ENCODE data around the gene P2RX6.
A peak's percentile ranks its signal among the peaks of the same experiment; 100 is the strongest.

P2RX6 gene

GRCh38 chr22:20980523-20980922 is 34.4 kb upstream of the P2RX6 start:
- in situ Hi-C loops (cut with HindIII; ENCODE audit: low sequenced_read_pairs): no loop called here
- no peak overlapping the region for H3K4me3 ChIP-seq (ENCODE audit: low read depth, low read length)
- no peak for TF ChIP-seq CTCF (IDR thresholded peaks at IDR 0.05; ENCODE audit: low read depth, low read length)
- no peak for DNase-seq (ENCODE audit: low read depth, low spot score)

GRCh38 chr22:20980938-20981722 is 33.8 kb upstream of the P2RX6 start:
- no peak for DNase-seq (ENCODE audit: low read depth, low spot score)
- in situ Hi-C loops (cut with HindIII; ENCODE audit: low sequenced_read_pairs): no loop called here
- no peak for TF ChIP-seq CTCF (IDR thresholded peaks at IDR 0.05; ENCODE audit: low read depth, low read length)
- peak overlapping the region; percentile 85 for H3K4me3 ChIP-seq (ENCODE audit: low read depth, low read length)

GRCh38 chr22:20981787-20982562 is 33.0 kb upstream of the P2RX6 start, which contains the start of gene LZTR1:
TSS of gene LZTR1 (plus strand) at chr22:20982297. CDS start at chr22:20982372, 75 bp downstream.
- peak within 1 kb of the TSS; percentile 85 for H3K4me3 ChIP-seq (ENCODE audit: low read depth, low read length)
- DNase-seq (ENCODE audit: low read depth, low spot score): peak; percentile 88
- peak; percentile 75 for TF ChIP-seq CTCF (IDR thresholded peaks at IDR 0.05; ENCODE audit: low read depth, low read length)
- in situ Hi-C loops (cut with HindIII; ENCODE audit: low sequenced_read_pairs): no loop called here

- H3K4me3 ChIP-seq (ENCODE audit: low read depth, low read length): peak overlapping the region; percentile 85
- no peak for DNase-seq (ENCODE audit: low read depth, low spot score)
- in situ Hi-C loops (cut with HindIII; ENCODE audit: low sequenced_read_pairs): no loop called here
- TF ChIP-seq CTCF (IDR thresholded peaks at IDR 0.05; ENCODE audit: low read depth, low read length): no peak
These were observed 32.4 kb upstream of the P2RX6 start for GRCh38 chr22:20982563-20982882.

- in situ Hi-C loops (cut with HindIII; ENCODE audit: low sequenced_read_pairs): no loop called here
- no peak for TF ChIP-seq CTCF (IDR thresholded peaks at IDR 0.05; ENCODE audit: low read depth, low read length)
- peak overlapping the region; percentile 85 for H3K4me3 ChIP-seq (ENCODE audit: low read depth, low read length)
- DNase-seq (ENCODE audit: low read depth, low spot score): no peak
These were observed 31.7 kb upstream of the P2RX6 start for GRCh38 chr22:20983081-20983771.

- H3K4me3 ChIP-seq (ENCODE audit: low read depth, low read length): no peak overlapping the region
- TF ChIP-seq CTCF (IDR thresholded peaks at IDR 0.05; ENCODE audit: low read depth, low read length): no peak
- no peak for DNase-seq (ENCODE audit: low read depth, low spot score)
- in situ Hi-C loops (cut with HindIII; ENCODE audit: low sequenced_read_pairs): no loop called here
These were observed 29.2 kb upstream of the P2RX6 start for GRCh38 chr22:20985720-20986119.

All from astrocyte of the spinal cord (primary cell).